Stimulated activated CD4-positive, alpha-beta T cell treated with anti-CD3 and anti-CD28 coated beads, Interleukin-2, amount 100 ng/mL, for 4 hours (primary cell): ENCODE results near the gene RBM47.
"Not testable (repeated sequence)": the region's sequence is repeated elsewhere in the genome, so short reads cannot be mapped to it uniquely, and the experiment has no call there.

Experiments used
- DNase-seq: peaks from one replicate; pipeline ENCODE4 v3.0.0-alpha.2; 2020; ENCODE audit warnings: low read depth

The RBM47 gene

DNA sequence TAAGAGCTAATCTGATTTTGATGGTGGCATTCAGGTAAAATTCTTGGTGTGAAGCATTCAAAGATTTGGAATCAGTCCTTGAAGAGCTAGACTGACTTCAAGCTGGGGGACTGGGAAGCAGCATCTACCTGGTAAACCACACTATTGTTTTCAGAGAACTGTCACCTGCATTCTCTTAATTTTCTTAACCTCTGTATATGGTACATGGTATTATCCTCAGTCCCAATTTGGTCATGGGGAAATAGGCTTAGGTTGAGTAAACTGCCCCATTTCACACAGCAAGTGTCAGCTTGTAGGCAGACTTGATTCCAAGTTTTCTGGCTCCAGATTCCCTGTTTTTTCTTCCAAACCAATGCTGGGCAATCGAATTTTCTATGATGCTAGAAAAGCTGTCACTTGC, 190.1 kb downstream of the RBM47 start:
- no peak for DNase-seq

- no peak for DNase-seq
Observed at GRCh38 chr4:40438384-40439026, 191.2 kb downstream of the RBM47 start.

DNA sequence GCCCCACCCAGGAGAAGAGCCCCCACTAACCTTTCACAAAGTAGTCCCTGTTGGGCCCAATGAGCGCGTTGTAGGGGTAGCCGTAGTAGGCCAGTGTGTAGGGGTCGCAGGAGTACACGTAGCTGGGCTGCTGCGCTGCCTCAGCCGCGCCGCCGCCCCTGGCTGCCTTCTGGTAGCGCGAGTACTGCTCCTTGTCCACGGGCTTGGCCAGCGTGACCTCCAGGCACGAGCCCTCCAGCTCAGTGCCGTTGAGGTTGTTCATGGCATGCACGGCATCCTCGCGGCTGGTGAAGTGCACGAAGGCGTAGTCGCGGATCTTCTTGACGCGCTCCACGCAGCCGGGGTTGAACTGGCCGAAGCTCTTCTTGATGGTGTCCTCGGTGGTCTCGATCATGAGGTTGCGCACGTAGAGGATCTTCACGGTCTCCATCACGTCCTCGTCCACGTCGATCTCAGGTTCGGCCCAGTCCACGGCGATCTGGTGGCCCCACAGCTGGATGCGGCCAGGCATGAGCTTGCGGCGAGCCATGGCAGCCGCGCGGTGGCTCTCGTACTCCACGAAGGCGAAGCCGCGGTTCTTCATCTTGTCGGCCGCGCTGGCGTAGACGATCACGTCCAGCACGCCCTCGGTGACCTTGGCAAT, 191.8 kb downstream of the RBM47 start:
- no peak for DNase-seq

- not testable (repeated sequence) for DNase-seq
Observed at GRCh38 chr4:40435306-40435705, 194.4 kb downstream of the RBM47 start.

GRCh38 chr4:40434126-40434687, 195.5 kb downstream of the RBM47 start:
- DNase-seq: no peak

DNA sequence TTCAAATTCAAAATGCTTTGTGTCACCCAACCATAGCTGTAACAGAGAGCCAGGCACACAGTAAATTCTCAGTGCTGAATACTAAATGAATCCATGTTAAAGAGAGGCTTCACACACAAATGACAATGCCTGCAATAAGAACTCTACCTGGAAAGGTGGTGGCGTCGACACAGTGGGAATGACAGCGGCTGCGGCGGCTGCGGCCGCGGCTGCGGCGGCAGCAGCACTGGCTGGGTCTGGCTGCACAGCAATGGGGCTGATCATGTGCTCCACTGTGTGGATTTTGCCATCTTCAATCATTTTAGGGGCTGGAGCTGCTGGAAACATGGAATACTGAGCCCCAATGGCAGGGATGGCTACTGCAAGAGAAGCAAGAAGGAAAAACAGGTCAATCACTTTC, 197.2 kb downstream of the RBM47 start:
- DNase-seq: no peak

GRCh38 chr4:40427871-40428270, 201.8 kb downstream of the RBM47 start:
- DNase-seq: not testable (repeated sequence)

- DNase-seq: no peak
Observed at GRCh38 chr4:40427128-40427527, 202.5 kb downstream of the RBM47 start.

- no peak for DNase-seq
Observed at GRCh38 chr4:40425799-40426574, 203.7 kb downstream of the RBM47 start.

- DNase-seq: no peak
Observed at GRCh38 chr4:40423735-40424134, 205.9 kb downstream of the RBM47 start.

DNA sequence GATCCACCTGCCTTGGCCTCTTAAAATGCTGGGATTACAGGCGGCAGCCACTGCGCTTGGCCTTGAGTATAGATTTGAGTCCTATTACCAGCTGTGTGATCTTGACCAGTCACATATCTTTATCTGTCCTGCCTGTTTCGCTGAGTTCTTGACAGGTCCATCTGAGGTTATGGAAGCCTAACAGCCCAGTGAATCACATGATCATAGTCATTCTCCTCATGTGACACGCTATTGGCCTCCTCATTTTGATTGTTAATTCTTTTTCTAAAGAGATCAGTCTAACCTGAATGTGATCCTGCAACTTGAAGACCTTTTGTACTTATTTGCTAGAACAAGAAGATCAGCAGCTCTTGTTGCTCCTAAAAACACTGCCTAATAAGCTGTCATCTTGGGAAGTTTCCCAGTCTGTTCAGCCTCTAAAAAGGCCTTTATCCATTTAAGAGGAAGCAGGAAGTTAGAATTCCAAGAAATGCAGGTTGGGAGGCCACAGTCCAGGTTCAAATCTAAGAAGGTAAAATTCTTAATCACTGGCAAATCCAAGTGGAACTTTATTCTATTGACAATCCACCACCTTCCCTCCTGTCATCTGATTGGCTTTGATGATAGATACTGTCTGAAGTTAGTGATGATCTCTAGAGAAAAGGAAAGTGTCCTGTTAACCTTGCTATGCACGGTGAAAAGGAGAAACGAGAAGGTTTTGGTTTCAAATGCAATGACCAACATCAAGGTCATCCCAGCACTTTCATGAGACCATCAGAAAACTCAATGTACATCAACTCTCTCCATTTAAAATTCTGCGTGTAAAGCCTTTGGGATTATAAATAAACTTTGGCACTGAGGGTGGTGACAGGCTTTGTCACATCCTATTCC, 207.6 kb downstream of the RBM47 start:
- no peak for DNase-seq

- no peak for DNase-seq
Observed at GRCh38 chr4:40419231-40419912, 210.3 kb downstream of the RBM47 start.

DNA sequence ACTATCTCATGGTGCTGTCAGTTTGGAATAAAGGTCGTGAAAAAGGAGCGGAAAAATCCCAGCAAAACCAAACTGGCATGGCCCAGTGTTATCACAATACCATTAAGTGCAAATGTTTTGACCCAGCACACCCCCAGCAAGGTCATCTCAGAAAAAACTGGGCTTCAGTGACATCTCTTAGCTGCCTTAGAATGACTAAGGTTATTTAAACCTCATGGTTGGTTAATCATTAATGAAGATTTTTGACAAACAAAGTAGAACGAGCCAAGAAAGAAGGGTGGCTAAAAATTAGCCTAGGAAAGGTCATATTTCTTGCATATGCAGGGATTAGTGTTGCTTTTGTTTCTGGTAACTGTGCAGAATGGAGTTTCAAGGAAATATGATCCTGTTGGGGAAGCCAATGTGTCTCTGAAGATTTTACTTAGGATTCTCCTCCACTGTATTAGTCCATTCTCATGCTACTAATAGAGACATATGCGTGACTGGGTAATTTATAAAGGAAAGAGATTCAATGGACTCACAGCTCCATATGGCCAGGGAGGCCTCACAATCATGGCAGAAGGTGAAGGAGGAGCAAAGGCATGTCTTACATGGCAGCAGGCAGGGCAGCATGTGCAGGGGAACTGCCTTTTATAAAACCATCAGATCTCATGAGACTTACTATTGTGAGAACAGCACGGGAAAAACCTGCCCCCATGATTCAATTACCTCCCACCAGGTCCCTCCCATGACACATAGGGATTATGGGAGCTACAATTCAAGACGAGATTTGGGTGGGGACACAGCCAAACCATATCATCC, 211.0 kb downstream of the RBM47 start:
- no peak for DNase-seq

DNA sequence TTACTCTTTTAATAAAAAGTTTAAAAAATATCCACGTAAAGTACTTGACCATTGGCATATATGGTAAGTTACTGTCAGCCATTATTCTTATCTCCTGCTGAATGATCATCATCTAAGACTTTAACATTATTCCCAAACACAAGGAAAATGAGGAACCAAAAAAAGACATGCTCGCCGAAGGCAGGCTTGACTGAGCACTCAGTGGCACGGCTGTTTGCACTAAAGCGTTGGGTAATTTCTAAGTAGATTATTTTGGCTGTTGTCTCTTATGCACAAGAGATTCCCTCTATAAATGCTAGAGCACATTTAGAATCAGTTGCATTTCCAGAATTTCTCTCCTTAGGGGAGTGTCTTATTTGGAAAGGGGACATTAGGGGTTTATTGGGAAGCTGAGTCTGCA, 211.7 kb downstream of the RBM47 start:
- no peak for DNase-seq

GRCh38 chr4:40414673-40415072, 215.0 kb downstream of the RBM47 start:
- no peak for DNase-seq

GRCh38 chr4:40412866-40413795, 216.5 kb downstream of the RBM47 start:
- no peak for DNase-seq

GRCh38 chr4:40412388-40412787, 217.3 kb downstream of the RBM47 start:
- no peak for DNase-seq

DNA sequence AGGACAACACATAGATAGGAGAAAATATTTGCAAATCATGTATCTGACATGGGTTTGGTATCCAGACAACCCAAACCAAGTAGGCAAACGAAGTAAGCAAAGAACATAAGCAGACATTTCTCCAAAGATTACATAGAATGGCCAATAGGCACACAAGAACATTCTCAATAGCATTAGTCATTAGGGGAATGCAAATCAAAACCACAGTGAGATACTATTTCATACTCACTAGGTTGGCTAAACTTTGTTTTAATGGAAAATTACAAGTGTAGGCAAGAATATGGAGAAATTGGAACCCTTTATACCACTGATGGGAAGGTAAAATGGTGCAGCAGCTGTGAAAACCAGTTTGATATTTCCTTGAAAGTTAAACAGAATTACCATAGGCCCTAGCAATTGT, 219.8 kb downstream of the RBM47 start:
- no peak for DNase-seq

GRCh38 chr4:40407468-40407867, 222.2 kb downstream of the RBM47 start:
- DNase-seq: not testable (repeated sequence)
